Fibroblast of lung (primary cell): ENCODE data around the gene KL. TPM values are rescaled to one million over a fixed set of nuclear protein-coding genes. Genes with fewer than 3 reads are reported as not detected.

ENCODE experiments used
- DNase-seq, 2 donors: peaks; one replicate each; pipeline versions ENCODE4 v3.0.0 to v3.0.0-alpha.2; 2010; ENCODE audit warnings: low read depth in 2 of 2
- H2AFZ ChIP-seq: 2 replicates; pipeline ENCODE4 v1.5.1; 2012; ENCODE audit warnings: low read length, control low read depth, inconsistent platforms
- H3K27ac ChIP-seq: 2 replicates; pipeline ENCODE4 v1.5.1; 2011; ENCODE audit warnings: low read length, control low read depth; ENCODE audit not compliant: insufficient read depth
- H3K27me3 ChIP-seq: 2 replicates; pipeline ENCODE4 v1.5.1; 2011; ENCODE audit warnings: mild to moderate bottlenecking, low read length; ENCODE audit not compliant: control insufficient read depth, insufficient read depth
- H3K36me3 ChIP-seq: 2 replicates; pipeline ENCODE4 v1.5.1; 2011; ENCODE audit warnings: low read length; ENCODE audit not compliant: control insufficient read depth, insufficient read depth
- H3K4me1 ChIP-seq: 2 replicates; pipeline ENCODE4 v1.5.1; 2011; ENCODE audit warnings: low read length; ENCODE audit not compliant: control insufficient read depth, insufficient read depth; ENCODE audit errors: extremely low read depth
- H3K4me2 ChIP-seq: 2 replicates; pipeline ENCODE4 v1.5.1; 2011; ENCODE audit warnings: low read length, control low read depth; ENCODE audit not compliant: insufficient read depth; ENCODE audit errors: extremely low read depth
- H3K4me3 ChIP-seq, 4 experiments: fragments of 200-600 bp in 1 of 4; sonication (generic) in 1 of 4; replicated peaks in 1 of 4; 2 replicates each; pipeline ENCODE4 v1.5.1; 2011 to 2016; ENCODE audit warnings: low read length in 4 of 4, low read depth in 3 of 4, mild to moderate bottlenecking in 3 of 4, control low read depth in 2 of 4, inconsistent platforms in 1 of 4, mixed read lengths in 1 of 4; ENCODE audit not compliant: insufficient read depth in 1 of 4; ENCODE audit errors: control extremely low read depth in 1 of 4
- H3K79me2 ChIP-seq: 2 replicates; pipeline ENCODE4 v1.5.1; 2012; ENCODE audit warnings: mild to moderate bottlenecking, low read length, inconsistent platforms; ENCODE audit not compliant: control insufficient read depth, insufficient read depth
- H3K9ac ChIP-seq: 2 replicates; pipeline ENCODE4 v1.5.1; 2011; ENCODE audit warnings: mild to moderate bottlenecking, low read length, control low read depth; ENCODE audit not compliant: insufficient read depth
- H3K9me3 ChIP-seq: 2 replicates; pipeline ENCODE4 v1.5.1; 2012; ENCODE audit warnings: low read depth, low read length; ENCODE audit not compliant: control insufficient read depth, insufficient read depth
- H4K20me1 ChIP-seq: 2 replicates; pipeline ENCODE4 v1.5.1; 2011; ENCODE audit warnings: low read length; ENCODE audit not compliant: control insufficient read depth, insufficient read depth; ENCODE audit errors: extremely low read depth
- CTCF ChIP-seq, 2 donors: IDR thresholded peaks in 1 of 2; conservative IDR thresholded peaks in 1 of 2; 1 replicate in 1 of 2; 2 replicates in 1 of 2; pipeline ENCODE4 v1.5.1; 2011 to 2012; ENCODE audit warnings: low read length in 2 of 2, control low read depth in 1 of 2, inconsistent platforms in 1 of 2, low read depth in 1 of 2, mild to moderate bottlenecking in 1 of 2
- EZH2 ChIP-seq: IDR thresholded peaks from 2 replicates; pipeline ENCODE4 v1.5.1; 2012; ENCODE audit warnings: low read length, control low read depth, mild to moderate bottlenecking; ENCODE audit errors: missing control alignments
- polyA plus RNA-seq, 2 donors: library from polyadenylated mRNA; depleted of rRNA in 1 of 2; stranded (reverse) in 1 of 2; unstranded in 1 of 2; fragments of >200 nt; gene quantifications; 2 replicates each; pipeline ENCODE4 v1.2.1, GENCODE V29; 2011 to 2012; ENCODE audit warnings: missing spikeins in 1 of 2
- total RNA-seq: library from RNA; depleted of rRNA; stranded (reverse); fragments of >200 nt; gene quantifications from 2 replicates; pipeline ENCODE4 v1.2.1, GENCODE V29; 2014

KL gene
- total and polyA plus RNA-seq, 2 donors (not counting 1 experiment from before 2014, with no cell fraction given): 0.17 TPM; not detected in 1

DNA sequence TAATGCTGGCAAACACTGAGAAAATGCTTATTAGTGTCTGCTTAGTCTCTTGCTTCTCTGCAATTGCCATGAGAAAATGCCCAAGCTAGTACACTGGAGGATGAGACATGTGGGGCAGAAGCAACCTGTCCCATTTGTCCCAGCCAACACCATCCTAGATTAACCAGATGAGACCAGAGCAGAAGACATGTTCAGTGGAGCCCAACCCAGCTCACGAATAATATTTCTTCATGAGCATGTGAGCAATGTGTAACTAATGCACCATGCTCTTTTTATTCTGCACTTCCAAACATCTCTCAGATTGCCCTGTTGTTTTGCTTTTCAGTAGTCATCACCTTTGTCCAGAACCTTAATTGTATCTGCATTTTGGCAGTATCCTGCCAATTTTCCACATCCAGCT is 21.4 kb downstream of the KL start:
- H3K27ac ChIP-seq: no peak overlapping the region
- no peak for DNase-seq

DNA sequence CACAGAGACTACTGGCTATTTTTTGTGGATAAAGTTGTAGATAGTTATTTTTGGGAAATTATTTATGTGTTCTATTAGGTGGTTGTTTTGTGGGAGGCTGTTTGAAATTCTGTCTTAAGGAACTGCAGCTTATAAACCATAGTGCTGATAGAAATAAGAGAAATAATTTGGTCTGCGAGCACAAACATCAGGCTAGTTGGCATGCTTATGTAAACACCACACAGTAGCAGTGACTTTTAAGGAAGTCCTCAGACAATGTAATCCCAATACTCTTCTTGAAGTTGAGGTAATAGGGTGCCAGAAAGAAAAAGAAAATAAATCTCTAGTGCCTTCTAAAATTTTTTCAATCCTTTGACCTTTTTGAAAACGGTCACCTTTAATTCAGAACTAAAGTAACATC is 23.9 kb downstream of the KL start:
- no peaks in the 10 kb centered on the region for H3K79me2 ChIP-seq
- no peaks in the 10 kb centered on the region for H4K20me1 ChIP-seq
- H3K4me1 ChIP-seq: no peaks in the 10 kb centered on the region
- no peak for DNase-seq
- no peak overlapping the region for H3K4me3 ChIP-seq
- no peak overlapping the region for H3K27ac ChIP-seq
- no peaks in the 10 kb centered on the region for H3K9me3 ChIP-seq
- no peaks in the 10 kb centered on the region for H3K36me3 ChIP-seq
- no peaks in the 10 kb centered on the region for H3K27me3 ChIP-seq
- H2AFZ ChIP-seq: no peak overlapping the region
- no peak overlapping the region for H3K9ac ChIP-seq
- TF ChIP-seq EZH2: no peak
- no peak for TF ChIP-seq CTCF (conservative IDR thresholded peaks at IDR 0.05 in 1 of 2, IDR thresholded peaks at IDR 0.05 in 1 of 2; ENCODE audit: low read depth in 1 of 2, low read length in 2 of 2)
- no peak overlapping the region for H3K4me2 ChIP-seq

More for the DNA sequence above, 21.4 kb downstream of the KL start:
- Histone ChIP-seq H3K4me2 (no peak overlapping the region), H3K36me3 (no peaks in the 10 kb centered on the region), H3K4me1 (no peaks in the 10 kb centered on the region), H4K20me1 (no peaks in the 10 kb centered on the region), H2AFZ (no peak overlapping the region), H3K9me3 (no peaks in the 10 kb centered on the region), H3K4me3 (no peak overlapping the region), H3K9ac (no peak overlapping the region), H3K79me2 (no peaks in the 10 kb centered on the region), H3K27me3 (no peaks in the 10 kb centered on the region)
- TF ChIP-seq CTCF (conservative IDR thresholded peaks at IDR 0.05 in 1 of 2, IDR thresholded peaks at IDR 0.05 in 1 of 2; ENCODE audit: low read depth in 1 of 2, low read length in 2 of 2) (no peak), EZH2 (no peak)

DNA sequence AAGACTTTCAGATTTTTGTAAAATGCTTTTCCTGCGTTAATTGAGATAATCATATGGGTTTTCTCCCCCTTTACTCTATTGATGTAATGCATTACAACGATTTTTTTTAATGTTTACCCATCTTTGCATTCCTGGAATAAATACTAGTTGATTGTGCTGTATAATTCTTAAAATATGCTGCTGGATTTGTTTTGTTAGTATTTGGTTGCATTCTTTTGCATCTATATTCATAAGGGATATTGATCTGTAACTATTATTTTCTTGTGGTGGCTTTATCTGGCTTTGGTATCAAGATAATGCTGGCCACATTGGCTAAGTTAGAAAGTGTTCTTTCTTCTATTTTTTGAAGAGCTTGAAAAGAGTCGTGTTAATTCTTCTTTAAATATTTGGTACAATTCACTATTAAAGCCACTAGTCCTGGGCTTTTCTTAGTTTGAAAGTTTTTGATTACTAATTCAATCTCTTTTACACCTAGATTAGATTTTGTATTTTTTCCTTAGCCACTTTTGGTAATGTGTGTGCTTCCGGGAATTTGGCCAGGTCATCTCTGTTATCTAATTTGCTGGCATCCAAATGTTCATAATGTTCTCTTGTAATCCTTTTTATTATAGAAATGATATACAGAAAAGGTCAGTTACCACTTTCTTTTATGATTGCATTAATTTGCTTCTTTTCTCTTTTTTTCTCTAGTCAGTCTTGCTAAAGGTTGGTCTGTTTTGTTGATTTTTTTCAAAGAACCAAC is 29.8 kb downstream of the KL start:
- Histone ChIP-seq H3K9ac (no peak overlapping the region), H3K36me3 (no peaks in the 10 kb centered on the region), H3K4me3 (no peak overlapping the region), H3K9me3 (no peaks in the 10 kb centered on the region), H3K27ac (no peak overlapping the region), H3K4me2 (no peak overlapping the region), H3K79me2 (no peaks in the 10 kb centered on the region), H4K20me1 (no peaks in the 10 kb centered on the region), H2AFZ (no peak overlapping the region), H3K27me3 (no peaks in the 10 kb centered on the region), H3K4me1 (no peaks in the 10 kb centered on the region)
- no peak for DNase-seq
- TF ChIP-seq EZH2 (no peak), CTCF (conservative IDR thresholded peaks at IDR 0.05 in 1 of 2, IDR thresholded peaks at IDR 0.05 in 1 of 2; ENCODE audit: low read depth in 1 of 2, low read length in 2 of 2) (no peak)
